HG03565 (cell line): ENCODE measurements around the gene CDC6.
"Not testable (repeated sequence)": the region's sequence is repeated elsewhere in the genome, so short reads cannot be mapped to it uniquely, and the experiment has no call there.

Experiments used
- ATAC-seq: cut with Tn5 transposase; IDR thresholded peaks from one replicate; pipeline ENCODE4 v1.9.1; 2021; ENCODE audit warnings: mild to moderate bottlenecking, moderate library complexity; ENCODE audit not compliant: unreplicated experiment

CDC6 gene

DNA sequence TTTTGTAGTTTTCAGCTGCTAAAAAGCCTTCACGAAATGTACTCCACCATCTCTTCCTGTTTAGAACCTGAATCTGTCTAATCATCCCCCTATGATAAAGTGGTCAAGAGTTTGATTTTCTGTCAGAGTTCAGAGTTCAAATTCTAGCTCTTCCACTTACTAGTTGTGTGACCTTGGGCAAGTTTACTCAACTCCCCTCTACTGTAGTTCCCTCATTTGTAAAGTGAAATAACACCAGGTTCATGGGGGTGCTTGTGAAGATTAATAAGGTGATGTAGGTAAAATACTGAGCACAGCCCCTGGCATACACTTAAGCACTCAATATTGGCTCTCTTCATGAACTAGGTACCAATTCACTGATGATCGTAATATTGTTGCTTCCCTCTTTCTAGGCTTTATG is 1.2 kb upstream of the CDC6 start:
- no peak for ATAC-seq

DNA sequence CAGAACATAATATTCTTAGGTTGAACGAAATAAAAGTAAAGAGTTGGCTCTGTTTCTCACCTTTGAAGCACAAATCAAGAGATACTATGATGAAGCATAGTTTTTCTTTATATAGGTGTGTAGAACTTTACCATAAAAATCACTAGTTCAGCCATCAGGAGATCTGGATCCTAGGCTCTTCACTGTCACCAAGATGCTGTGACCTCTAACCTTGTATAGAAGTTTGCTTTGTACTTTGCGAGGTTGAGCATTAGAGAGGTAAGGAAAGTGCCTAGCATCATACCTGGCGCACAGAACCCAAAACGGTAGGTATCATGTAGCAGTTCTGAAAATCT is 553 bp upstream of the CDC6 start:
- ATAC-seq, result no peak

DNA sequence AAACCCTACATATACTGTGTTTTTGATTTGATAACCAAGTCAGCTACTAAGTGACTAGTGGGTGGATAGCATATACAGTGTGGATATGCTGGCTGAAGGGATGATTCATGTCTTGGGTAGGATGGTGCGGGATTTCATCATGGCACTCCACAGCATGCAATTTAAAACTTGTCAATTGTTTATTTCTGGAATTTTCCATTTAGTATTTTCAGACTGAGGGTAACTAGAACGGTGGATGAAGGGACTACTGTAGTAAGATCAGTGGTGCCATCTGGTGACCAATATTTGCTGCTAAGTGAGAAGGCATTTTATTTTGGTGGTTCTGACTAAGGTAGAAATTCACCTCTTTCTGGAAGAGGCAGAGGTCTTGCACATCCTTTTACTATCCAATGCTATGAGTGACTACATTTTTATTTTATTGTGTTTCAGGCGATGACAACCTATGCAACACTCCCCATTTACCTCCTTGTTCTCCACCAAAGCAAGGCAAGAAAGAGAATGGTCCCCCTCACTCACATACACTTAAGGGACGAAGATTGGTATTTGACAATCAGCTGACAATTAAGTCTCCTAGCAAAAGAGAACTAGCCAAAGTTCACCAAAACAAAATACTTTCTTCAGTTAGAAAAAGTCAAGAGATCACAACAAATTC is 3.1 kb downstream of the CDC6 start:
- ATAC-seq, result no peak

DNA sequence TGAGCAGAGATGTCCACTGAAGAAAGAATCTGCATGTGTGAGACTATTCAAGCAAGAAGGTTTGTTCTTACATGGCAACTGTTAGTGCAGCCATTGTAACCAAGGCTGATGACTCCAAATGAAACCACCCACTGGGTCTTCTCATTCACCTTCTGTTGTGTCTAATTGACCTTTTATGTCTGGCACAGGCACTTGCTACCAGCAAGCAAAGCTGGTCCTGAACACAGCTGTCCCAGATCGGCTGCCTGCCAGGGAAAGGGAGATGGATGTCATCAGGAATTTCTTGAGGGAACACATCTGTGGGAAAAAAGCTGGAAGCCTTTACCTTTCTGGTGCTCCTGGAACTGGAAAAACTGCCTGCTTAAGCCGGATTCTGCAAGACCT is 3.6 kb downstream of the CDC6 start:
- ATAC-seq, result no peak

DNA sequence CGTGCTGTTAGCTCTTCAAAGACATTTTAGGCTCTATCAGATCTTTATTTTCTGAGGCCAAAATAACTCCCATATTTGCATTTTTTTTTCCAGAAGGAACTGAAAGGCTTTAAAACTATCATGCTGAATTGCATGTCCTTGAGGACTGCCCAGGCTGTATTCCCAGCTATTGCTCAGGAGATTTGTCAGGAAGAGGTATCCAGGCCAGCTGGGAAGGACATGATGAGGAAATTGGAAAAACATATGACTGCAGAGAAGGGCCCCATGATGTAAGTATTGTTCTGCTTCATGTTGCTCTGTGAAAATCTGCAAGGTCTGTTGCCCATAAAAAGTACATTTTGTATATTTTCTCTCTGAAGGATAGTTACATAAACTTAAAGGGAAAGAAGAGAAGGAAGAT is 5.7 kb downstream of the CDC6 start:
- ATAC-seq, result no peak

DNA sequence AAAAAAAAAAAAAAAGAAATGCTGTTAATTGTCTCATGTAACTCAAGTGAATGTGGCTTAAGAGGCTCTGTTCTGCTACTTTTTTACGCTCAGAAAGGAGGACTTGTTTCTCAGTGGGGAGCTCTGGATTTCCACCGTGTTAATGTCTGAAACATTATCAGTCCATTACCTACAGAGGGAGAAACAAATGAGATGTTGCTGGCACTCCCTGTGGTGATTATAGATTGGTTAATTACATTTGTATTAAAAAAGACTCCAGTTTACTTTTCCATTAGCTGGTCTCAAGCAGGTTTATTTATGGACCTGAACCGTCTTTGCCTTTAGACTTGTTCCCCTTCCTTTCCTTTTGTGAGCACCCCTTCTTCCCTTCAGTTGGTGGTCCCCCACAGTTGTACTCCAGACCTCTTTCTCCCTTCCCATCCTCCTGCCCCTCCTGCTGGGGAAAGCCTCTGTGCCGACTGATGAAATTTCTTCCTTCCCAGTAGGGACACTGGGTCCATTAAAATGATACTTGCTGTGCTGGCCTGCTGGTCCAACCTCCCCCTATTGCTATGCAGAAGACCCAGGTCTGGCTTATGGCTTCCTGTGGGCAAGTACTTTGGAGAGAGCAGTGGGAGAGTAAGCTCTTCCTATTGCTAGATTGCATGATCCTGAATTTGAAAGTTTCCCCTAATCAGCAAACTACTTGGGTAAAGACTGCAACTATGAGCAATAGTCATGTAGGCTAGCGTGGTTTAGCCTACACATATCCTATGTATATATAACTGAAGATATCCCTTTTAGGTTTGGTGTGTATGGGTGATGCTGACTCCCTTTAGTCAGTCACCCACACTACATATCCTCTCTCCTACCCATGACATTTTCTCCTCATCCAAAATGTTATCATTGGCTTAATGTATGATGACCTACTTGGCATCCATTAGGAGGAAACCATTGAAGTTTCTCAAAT is 8.1 kb downstream of the CDC6 start:
- no peak for ATAC-seq

DNA sequence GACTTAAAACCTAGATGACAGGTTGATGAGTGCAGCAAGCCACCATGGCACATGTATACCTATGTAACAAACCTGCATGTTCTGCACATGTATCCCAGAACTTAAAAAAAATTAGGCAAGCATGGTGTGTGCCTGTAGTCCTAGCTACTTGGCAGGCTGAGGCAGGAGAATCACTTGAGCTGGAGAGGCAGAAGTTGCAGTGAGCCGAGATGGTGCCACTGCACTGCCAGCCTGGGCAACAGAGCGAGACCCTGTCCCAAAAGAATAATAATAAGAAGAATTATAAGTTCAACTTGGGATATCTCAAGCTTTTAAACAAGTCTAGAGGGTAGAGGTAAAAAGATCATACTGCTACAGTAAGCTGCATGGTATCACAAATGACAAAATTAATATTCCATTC is 9.8 kb downstream of the CDC6 start:
- ATAC-seq, result no peak

DNA sequence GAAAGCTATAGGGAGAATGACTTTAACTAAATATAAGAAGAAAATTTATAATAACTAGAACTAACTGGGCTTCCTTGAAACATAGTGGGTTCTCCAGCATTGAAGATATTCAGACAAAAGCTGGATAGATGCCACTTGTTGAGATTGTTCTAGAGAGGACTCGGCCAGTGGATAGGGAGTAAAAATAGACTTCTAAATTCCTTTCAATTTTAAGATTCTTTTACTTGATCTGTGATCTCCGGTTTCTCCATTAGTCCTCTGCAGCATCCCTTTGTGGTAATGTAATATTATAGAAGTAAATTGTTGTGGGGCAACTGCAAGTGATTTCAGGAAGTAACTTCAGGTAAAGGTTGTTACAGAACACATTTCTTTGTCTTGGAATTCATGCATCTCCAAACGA is 11.0 kb downstream of the CDC6 start:
- no peak for ATAC-seq

DNA sequence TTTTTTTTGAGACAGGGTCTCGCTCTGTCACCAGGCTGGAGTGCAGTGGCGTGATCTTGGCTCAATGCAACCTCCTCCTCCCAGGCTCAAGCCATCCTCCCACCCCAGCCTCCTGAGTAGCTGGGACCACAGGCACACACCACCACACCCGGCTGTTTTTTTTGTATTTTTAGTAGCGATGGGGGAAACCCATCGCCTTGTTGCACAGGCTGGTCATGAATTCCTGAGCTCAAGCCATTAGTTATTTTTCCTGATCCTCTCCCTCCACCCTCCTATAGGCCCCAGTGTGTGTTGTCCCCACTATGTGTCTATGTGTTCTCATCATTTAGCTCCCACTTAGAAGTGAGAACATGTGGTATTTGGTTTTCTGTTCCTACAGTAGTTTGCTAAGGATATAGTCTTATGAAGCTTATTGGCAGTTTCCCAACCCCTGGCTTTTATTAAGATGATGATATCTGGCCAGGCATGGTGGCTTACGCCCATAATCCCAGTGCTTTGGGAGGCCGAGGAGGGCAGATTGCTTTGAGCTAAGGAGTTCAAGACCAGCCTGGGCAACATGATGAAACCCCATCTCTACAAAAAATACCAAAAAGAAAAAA is 11.6 kb downstream of the CDC6 start:
- not testable (repeated sequence) for ATAC-seq

DNA sequence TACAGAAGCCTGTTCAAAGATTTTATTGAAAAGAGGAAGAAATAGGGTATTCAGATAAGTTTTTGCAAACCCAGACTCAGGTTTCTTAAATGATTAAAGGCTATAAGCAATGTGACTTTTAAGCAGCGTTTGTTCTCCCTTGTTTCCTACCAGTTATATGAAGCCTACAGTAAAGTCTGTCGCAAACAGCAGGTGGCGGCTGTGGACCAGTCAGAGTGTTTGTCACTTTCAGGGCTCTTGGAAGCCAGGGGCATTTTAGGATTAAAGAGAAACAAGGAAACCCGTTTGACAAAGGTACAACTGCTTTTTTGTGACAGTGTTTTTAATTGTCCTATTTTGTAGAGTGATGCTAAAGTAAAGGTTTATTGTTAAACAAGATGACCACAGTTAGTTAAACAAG is 13.6 kb downstream of the CDC6 start:
- no peak for ATAC-seq

DNA sequence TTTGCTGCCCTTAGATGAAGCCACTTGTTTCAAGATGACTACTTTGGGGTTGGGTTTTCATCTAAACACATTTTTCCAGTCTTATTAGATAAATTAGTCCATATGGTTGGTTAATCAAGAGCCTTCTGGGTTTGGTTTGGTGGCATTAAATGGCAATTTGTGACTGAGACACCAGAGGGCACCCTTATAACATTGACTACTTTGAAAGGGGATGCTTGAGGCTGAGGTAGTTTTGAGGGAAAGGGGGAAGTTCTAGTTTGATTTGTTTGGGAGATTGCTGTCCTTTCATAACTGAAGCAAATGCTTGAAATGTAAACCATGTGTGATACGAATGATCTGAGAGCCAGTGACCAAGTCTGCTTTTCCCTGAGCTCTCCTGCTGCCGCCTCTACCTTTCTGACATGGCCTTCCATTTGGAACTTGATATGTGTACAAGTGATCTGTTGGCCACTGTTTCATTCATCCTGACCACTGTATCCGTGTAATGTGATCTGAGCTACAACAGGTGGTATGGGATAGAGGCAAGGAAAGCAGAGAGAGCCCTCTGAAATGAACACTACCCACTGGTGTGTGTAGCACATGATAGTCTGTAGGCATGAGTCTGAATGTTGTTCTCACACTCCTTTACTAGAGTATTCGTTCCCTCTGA is 15.5 kb downstream of the CDC6 start:
- ATAC-seq, result no peak

DNA sequence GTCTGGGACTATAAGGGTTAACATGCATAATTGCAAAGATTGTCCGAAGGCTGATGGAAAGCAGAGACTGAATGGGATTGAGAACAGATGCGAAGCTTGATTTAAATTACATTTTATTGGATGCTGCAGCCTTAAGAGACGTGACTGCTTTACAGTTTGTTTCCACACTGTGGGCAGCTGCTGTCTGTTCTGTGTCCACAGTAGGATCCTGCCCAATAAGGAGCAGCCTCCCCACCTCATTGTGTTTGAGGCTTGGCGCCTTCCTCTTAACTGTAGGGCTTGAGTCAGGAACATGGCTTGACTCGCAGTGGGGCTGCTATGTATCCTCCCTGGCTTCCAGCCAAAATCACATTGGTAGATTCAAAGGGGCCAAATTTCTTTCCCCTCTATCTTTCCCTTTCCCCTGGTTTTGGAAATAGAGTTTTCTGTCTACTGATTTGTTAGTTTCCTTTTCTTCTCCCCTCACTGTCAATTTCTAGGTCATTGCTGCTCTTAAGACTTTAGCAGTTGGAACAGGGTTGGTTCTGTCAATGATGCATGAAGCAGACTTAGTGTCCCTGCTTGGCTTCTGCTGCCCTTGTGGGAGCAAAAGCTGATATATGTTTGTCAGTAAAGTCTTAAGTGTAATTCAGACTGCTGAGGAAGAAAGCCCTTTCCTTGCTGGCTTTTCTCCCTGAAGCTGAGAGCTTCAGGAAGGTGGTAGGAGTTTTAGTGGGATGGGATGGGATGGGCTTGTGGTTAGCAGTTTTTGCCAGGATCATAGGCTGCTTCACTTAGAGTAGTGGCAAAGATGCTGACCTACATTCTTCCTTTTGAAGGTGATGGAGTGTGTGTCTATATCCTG is 16.3 kb downstream of the CDC6 start:
- no peak for ATAC-seq

DNA sequence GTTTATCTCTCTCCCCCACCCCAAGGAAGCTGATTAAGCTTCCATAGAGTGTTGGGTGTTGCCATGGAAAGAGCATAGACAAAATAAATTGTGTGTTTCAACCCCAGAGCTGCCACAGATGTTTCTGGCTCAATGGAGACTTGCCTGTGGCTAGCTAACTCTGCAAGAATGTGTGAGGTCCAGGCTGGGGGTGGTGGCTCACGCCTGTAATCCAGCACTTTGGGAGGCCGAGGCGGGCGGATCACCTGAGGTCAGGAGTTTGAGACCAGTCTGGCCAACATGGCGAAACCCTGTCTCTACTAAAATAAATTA is 16.8 kb downstream of the CDC6 start:
- ATAC-seq, result not testable (repeated sequence)

DNA sequence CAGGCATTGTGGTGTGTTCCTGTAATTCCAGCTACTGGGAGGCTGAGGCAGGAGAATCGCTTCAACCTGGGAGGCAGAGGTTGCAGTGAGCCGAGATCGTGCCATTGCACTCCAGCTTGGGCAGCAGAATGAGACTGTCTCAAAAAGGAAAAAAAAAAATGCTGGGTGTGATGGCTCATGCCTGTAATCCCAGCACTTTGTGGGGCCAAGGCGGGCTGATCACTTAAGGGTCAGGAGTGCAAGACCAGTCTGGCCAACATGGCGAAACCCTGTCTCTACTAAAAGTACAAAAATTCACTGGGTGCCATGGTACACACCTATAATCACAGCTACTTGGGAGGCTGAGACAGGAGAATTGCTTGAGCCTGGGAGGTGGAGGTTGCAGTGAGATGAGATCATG is 17.2 kb downstream of the CDC6 start:
- ATAC-seq, result not testable (repeated sequence)

DNA sequence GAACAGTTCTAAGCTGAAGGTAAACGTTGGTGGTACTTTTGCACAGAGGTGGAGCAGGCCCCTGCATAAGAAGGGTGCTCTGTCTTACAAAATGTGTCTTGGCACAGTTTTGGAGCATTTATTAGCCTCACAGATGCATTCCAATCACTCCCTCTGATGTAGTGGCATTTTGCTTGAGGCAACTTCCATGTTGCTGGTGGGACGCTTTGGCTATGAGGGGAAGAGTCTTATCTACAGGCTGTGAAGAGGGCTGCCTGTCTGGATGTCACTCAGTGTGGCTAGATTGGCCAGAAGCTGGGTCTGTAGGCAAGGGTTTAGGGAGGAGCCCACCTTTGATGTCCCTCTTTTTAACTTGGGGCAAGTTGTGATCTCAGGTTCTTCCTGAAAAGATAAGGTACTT is 18.7 kb downstream of the CDC6 start:
- no peak for ATAC-seq

DNA sequence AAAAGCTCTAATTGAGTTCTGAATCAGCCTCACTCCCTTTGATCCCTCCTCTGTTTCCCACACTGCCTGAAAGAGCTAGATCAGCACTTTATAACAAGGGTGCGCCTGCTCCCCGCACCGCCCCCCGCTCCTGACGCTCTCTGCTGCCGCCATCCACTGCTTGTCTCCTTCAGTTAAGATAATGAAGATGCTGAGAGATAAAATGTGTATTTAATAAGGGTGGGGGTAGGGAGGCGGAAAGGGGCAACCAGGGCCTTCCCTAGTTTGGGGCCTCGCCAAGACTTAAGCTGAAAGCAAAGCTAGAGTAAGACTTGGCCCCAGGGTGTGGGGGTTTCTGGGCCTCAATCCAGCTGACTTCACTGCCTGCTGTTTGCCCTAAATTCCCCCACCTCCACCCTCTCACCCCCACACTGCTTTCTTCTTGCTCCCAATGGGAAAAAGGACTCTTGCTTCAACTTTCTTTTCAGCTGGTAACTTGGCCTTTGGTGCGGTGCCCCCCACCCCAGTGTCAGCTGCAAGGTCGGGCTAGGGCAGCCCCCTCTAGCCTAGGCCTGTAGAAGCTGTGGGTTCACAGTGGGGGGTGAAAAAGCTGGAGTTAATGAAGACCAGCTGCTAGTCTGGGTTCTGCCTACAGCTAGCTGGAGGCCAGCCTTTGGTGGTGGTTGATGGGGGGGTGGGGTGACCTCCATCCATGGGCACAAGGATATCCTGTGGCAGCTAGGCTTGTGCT is 19.5 kb downstream of the CDC6 start:
- ATAC-seq, result no peak

DNA sequence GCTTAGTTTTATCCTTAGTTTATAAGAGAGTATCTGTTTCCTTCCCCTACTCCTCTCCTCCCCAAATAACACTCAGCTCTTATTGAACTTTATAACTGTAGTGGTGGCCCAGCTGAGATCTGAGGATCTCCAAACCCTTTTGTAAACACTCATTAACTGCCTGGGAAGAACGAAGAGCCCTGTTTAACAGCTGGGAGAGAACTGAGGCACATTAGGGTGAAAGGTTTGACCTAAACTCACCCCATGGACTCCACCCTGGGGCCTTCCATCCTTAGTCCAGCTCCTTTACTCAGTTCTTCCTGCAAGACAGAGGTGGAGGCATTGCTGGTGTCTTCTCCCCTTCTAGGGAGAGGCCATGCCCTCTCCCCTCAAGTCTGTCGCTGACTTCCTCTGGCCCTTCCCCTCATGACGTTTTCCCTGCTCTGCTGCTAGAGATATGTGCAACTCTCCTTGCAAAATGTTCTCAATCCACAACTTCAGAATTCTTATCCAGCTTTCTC is 20.1 kb downstream of the CDC6 start:
- no peak for ATAC-seq

DNA sequence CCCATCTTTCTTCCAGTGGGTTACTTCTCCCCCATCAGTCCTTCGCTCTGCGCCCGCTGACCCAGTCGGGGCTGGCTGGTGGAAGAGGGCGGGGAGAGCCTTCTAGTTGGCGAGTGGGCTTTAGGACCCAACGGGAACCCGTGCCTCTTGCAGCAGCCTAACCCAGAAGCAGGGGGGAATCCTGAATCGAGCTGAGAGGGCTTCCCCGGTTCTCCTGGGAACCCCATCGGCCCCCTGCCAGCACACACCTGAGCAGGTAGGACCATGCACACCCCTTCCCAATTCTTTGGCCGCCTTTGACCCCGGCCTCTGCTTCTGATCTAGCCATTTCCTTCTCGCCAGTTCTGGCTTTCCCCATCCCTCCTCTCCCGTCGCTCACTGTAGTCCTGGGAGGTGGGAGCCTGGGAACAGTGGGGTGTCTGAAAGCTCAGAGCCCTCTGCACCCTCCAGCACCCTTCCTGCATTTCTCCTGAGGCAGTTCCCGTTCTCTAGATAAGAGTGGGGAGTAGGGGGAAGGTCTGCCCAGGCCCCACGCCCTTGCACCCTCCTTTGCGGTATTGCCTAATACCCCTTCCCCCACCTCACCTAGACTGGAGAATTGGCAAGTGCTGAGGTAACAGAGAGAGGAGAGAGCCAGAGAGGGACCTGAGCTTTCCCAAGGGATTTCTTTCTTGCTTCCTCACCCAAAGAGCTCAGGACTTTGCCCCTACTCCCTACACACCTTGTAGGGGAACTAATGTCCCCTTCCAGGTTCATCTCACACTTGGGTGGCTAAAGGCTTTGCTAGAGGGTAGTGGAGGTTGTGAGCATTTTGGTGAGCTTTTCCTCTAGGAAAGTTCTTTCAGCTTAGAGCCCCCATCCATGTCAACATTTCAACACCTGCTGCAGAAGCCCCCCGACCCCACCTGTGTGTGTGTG is 21.6 kb downstream of the CDC6 start, which contains the start of gene RARA:
Gene RARA (plus strand): TSS at position 150 of the 918 bp plus-strand sequence. CDS start 22,039 bp downstream, outside the sequence.
- ATAC-seq, result no peak
